Astrocyte (in vitro differentiated cells and primary cell): ENCODE measurements around the gene IGSF21. TPM values are rescaled to one million over a fixed set of nuclear protein-coding genes. Genes with fewer than 3 reads are reported as not detected.
A peak's percentile ranks its signal among the peaks of the same experiment; 100 is the strongest.

Experiments used
- DNase-seq: peaks from one replicate; pipeline ENCODE4 v3.0.0-alpha.2; 2010; ENCODE audit warnings: low read depth
- FAIRE-seq: peaks from 2 replicates; lab custom pipeline; 2011; peaks lifted over from hg19 to GRCh38; lab: Jason Lieb, UNC
- H2AFZ ChIP-seq: 2 replicates; pipeline ENCODE4 v1.6.0; 2012; ENCODE audit warnings: low read depth, low read length, inconsistent platforms
- H3K27ac ChIP-seq: 2 replicates; pipeline ENCODE4 v1.5.1; 2011; ENCODE audit warnings: low read depth, low read length, inconsistent platforms
- H3K27me3 ChIP-seq: 2 replicates; pipeline ENCODE4 v1.6.0; 2011; ENCODE audit warnings: low read length, inconsistent platforms; ENCODE audit not compliant: insufficient read depth
- H3K36me3 ChIP-seq: 2 replicates; pipeline ENCODE4 v1.5.1; 2011; ENCODE audit warnings: low read length, inconsistent platforms; ENCODE audit not compliant: insufficient read depth
- H3K4me1 ChIP-seq: 2 replicates; pipeline ENCODE4 v1.5.1; 2011; ENCODE audit warnings: low read length, inconsistent platforms; ENCODE audit not compliant: insufficient read depth
- H3K4me2 ChIP-seq: 2 replicates; pipeline ENCODE4 v1.6.0; 2012; ENCODE audit warnings: low read length, inconsistent platforms
- H3K4me3 ChIP-seq: 2 replicates; pipeline ENCODE4 v1.5.1; 2011; ENCODE audit warnings: low read depth, mild to moderate bottlenecking, low read length, inconsistent platforms; ENCODE audit not compliant: insufficient read depth
- H3K79me2 ChIP-seq: 2 replicates; pipeline ENCODE4 v1.6.0; 2012; ENCODE audit warnings: mild to moderate bottlenecking, low read length, inconsistent platforms; ENCODE audit not compliant: insufficient read depth
- H3K9ac ChIP-seq: 2 replicates; pipeline ENCODE4 v1.6.0; 2012; ENCODE audit warnings: mild to moderate bottlenecking, low read length, inconsistent platforms
- H3K9me3 ChIP-seq: 2 replicates; pipeline ENCODE4 v1.5.1; 2012; ENCODE audit warnings: low read depth, mild to moderate bottlenecking, low read length, inconsistent platforms; ENCODE audit not compliant: insufficient read depth
- H4K20me1 ChIP-seq: 2 replicates; pipeline ENCODE4 v1.6.0; 2012; ENCODE audit warnings: low read length, inconsistent platforms; ENCODE audit not compliant: insufficient read depth
- H3K27ac Mint-ChIP-seq: one replicate; pipeline ENCODE4 v1.8.0; 2021; ENCODE audit warnings: mild to moderate bottlenecking, mixed read lengths; ENCODE audit not compliant: unreplicated experiment
- H3K27me3 Mint-ChIP-seq: one replicate; pipeline ENCODE4 v1.8.0; 2021; ENCODE audit warnings: low read depth, mixed read lengths; ENCODE audit not compliant: unreplicated experiment
- H3K36me3 Mint-ChIP-seq: one replicate; pipeline ENCODE4 v1.8.0; 2021; ENCODE audit warnings: low read depth, mixed read lengths; ENCODE audit not compliant: unreplicated experiment
- H3K4me1 Mint-ChIP-seq: one replicate; pipeline ENCODE4 v1.8.0; 2021; ENCODE audit warnings: low read depth, mixed read lengths; ENCODE audit not compliant: unreplicated experiment
- H3K4me3 Mint-ChIP-seq: one replicate; pipeline ENCODE4 v1.8.0; 2021; ENCODE audit warnings: mild to moderate bottlenecking, moderate library complexity, mixed read lengths; ENCODE audit not compliant: unreplicated experiment
- H3K9me3 Mint-ChIP-seq: one replicate; pipeline ENCODE4 v1.8.0; 2021; ENCODE audit warnings: mild to moderate bottlenecking, mixed read lengths; ENCODE audit not compliant: unreplicated experiment
- CTCF ChIP-seq: IDR thresholded peaks from 2 replicates; pipeline ENCODE4 v1.5.1; 2011; ENCODE audit warnings: low read depth, mild to moderate bottlenecking, inconsistent platforms, low read length, moderate library complexity; ENCODE audit not compliant: insufficient read depth
- EZH2 ChIP-seq: IDR thresholded peaks from 2 replicates; pipeline ENCODE4 v1.6.1; 2012; ENCODE audit warnings: mild to moderate bottlenecking, low read length, inconsistent platforms; ENCODE audit not compliant: insufficient read depth
- total RNA-seq: library from RNA; stranded (reverse); gene quantifications from 2 replicates; pipeline ENCODE4 v1.2.1, GENCODE V29; 2021

IGSF21 gene
- total RNA-seq, 1 donor from 2014 or later = not detected

GRCh38 chr1:18144916-18145647 lies 37.5 kb downstream of the IGSF21 start:
- Mint-ChIP-seq H3K27me3 (peaks cover 35% of the 10 kb centered on the region), H3K4me1 (peaks cover 5% of the 10 kb centered on the region), H3K36me3 (no peaks in the 10 kb centered on the region), H3K9me3 (no peaks in the 10 kb centered on the region), H3K27ac (peak overlapping the region; percentile 1), H3K4me3 (no peak overlapping the region)
- no peak for TF ChIP-seq EZH2
- no peak for TF ChIP-seq CTCF
- Histone ChIP-seq H3K27me3 (no peaks in the 10 kb centered on the region), H3K9me3 (no peaks in the 10 kb centered on the region), H3K27ac (no peak overlapping the region), H3K79me2 (no peaks in the 10 kb centered on the region), H2AFZ (no peak overlapping the region), H3K36me3 (no peaks in the 10 kb centered on the region), H3K4me3 (no peak overlapping the region), H3K4me2 (no peak overlapping the region), H3K9ac (no peak overlapping the region), H4K20me1 (no peaks in the 10 kb centered on the region), H3K4me1 (no peaks in the 10 kb centered on the region)
- FAIRE-seq (no peak), DNase-seq (no peak)

- H3K36me3 ChIP-seq = no peaks in the 10 kb centered on the region
- no peak overlapping the region for H3K9ac ChIP-seq
- H3K4me3 ChIP-seq = no peak overlapping the region
- H3K9me3 ChIP-seq = no peaks in the 10 kb centered on the region
- Mint-ChIP-seq H3K4me3 (no peak overlapping the region), H3K27me3 (peaks cover 26% of the 10 kb centered on the region), H3K9me3 (no peaks in the 10 kb centered on the region), H3K36me3 (no peaks in the 10 kb centered on the region), H3K27ac (no peak overlapping the region), H3K4me1 (peaks cover 5% of the 10 kb centered on the region)
- TF ChIP-seq EZH2 (no peak), CTCF (no peak)
- H3K4me1 ChIP-seq = no peaks in the 10 kb centered on the region
- no peak overlapping the region for H3K4me2 ChIP-seq
- no peak overlapping the region for H3K27ac ChIP-seq
- DNase-seq (no peak), FAIRE-seq (no peak)
- no peak overlapping the region for H2AFZ ChIP-seq
- H4K20me1 ChIP-seq = no peaks in the 10 kb centered on the region
- no peaks in the 10 kb centered on the region for H3K27me3 ChIP-seq
- no peaks in the 10 kb centered on the region for H3K79me2 ChIP-seq
Measured at GRCh38 chr1:18145851-18146618, 38.4 kb downstream of the IGSF21 start.
